Upper lobe of left lung (tissue), 4 donors: ENCODE results near the gene PRPH.

Source experiments
- EP300 ChIP-seq, 4 donors: sonication (generic); formaldehyde crosslinking; IDR thresholded peaks; one replicate each; pipeline ENCODE4 v1.5.1; 2017; ENCODE audit warnings: antibody characterized with exemption in 4 of 4, control low read depth in 2 of 4
- POLR2A ChIP-seq, 4 donors: fragments of 450-650 bp; IDR thresholded peaks; one replicate each; pipeline ENCODE4 v1.5.1; 2016 to 2017; ENCODE audit warnings: antibody characterized with exemption in 4 of 4, mild to moderate bottlenecking in 2 of 4
- POLR2AphosphoS5 ChIP-seq, 2 donors: sonication (generic); formaldehyde crosslinking; IDR thresholded peaks; one replicate each; pipeline ENCODE4 v1.5.1; 2017; ENCODE audit warnings: antibody characterized with exemption in 2 of 2
- TF ChIP-seq, protein P1 (sequence below), 6 experiments: fragments of 450-650 bp in 4 of 6; fragments of 200-600 bp in 2 of 6; sonication (generic) in 2 of 6; IDR thresholded peaks; one replicate each; pipeline ENCODE4 v1.5.1; 2016 to 2019; ENCODE audit warnings: antibody characterized with exemption in 6 of 6

DNA sequence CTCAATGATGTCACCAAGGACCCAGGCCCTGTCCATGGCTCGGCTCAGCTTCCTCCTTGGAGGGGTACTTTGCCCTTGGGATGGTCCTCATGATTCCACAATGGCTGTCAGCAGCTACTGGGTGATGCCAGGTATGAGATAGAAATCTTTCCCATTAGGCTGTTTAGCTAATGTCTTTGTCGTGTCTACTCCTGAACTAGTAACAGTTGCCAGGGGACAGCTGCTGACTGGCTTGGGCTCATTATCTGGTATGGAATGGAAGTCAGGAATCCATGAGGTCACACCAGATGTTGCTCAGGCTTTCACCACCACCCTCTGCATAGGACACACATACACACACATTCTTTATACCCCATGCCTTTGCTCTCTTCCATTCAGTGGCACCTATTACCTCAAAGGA is 9.2 kb downstream of the PRPH start:
- TF ChIP-seq, protein P1, sequence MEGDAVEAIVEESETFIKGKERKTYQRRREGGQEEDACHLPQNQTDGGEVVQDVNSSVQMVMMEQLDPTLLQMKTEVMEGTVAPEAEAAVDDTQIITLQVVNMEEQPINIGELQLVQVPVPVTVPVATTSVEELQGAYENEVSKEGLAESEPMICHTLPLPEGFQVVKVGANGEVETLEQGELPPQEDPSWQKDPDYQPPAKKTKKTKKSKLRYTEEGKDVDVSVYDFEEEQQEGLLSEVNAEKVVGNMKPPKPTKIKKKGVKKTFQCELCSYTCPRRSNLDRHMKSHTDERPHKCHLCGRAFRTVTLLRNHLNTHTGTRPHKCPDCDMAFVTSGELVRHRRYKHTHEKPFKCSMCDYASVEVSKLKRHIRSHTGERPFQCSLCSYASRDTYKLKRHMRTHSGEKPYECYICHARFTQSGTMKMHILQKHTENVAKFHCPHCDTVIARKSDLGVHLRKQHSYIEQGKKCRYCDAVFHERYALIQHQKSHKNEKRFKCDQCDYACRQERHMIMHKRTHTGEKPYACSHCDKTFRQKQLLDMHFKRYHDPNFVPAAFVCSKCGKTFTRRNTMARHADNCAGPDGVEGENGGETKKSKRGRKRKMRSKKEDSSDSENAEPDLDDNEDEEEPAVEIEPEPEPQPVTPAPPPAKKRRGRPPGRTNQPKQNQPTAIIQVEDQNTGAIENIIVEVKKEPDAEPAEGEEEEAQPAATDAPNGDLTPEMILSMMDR (IDR thresholded peaks at IDR 0.05) = no peak
- TF ChIP-seq POLR2AphosphoS5 (IDR thresholded peaks at IDR 0.05) = no peak
- TF ChIP-seq POLR2A (IDR thresholded peaks at IDR 0.05) = no peak
- no peak for TF ChIP-seq EP300 (IDR thresholded peaks at IDR 0.05)
